ENCODE data around the gene VAV2. TPM values are rescaled to one million over a fixed set of nuclear protein-coding genes. Genes with fewer than 3 reads are reported as not detected.

The VAV2 gene
- total and polyA plus RNA-seq, 12 donors: 3.3 to 96.2 (median 31.2) TPM

DNA sequence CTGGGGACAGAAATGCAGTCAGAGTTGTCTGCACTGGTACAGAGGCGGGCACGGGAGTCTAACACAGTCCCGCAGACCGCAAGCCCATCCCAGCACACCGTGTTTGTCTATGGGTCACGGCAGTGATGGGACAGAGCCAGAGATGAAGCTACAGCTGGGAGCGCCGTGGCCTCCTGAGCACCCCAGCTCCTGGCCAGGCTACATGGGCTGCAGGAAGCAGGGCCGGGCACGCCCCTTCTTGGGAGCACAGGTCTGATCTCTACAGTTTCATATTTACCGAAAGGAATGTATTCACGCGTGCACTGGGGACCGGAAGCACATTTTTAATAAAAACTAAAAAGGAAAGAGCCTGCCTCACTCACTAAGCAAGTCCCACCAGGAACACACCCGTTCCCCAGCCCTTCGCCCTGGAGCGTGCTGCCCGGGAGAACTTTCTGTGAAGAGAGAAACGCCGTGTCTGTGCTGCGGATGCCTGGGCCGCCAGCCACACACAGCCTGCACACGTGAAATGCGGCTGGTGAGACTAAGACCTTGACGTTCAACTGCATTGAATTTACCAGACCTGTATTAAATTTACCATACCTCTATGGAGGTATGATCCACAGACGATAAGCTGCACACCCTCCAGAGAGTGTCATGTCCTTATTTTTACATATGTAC lies 81.1 kb downstream of the VAV2 start:
- peaks cover 11 to 15% of the 10 kb centered on the region in 2 donors for H3K4me1 ChIP-seq (replicated peaks in 1 of 2)
- H3K36me3 ChIP-seq (replicated peaks in 1 of 2): no peaks in the 10 kb centered on the region
- H3K4me3 ChIP-seq: no peak overlapping the region
- no peaks in the 10 kb centered on the region for H3K9me3 ChIP-seq (replicated peaks in 1 of 3)
- 75 to 87% (median 79%) methylated on average over 25 to 26 of the region's 26 CpGs for WGBS, 4 donors
- intact Hi-C loops (cut with DNase I): no loop called here
- no peak for DNase-seq
- TF ChIP-seq POLR2A (IDR thresholded peaks at IDR 0.05): no peak
- TF ChIP-seq, protein P1, sequence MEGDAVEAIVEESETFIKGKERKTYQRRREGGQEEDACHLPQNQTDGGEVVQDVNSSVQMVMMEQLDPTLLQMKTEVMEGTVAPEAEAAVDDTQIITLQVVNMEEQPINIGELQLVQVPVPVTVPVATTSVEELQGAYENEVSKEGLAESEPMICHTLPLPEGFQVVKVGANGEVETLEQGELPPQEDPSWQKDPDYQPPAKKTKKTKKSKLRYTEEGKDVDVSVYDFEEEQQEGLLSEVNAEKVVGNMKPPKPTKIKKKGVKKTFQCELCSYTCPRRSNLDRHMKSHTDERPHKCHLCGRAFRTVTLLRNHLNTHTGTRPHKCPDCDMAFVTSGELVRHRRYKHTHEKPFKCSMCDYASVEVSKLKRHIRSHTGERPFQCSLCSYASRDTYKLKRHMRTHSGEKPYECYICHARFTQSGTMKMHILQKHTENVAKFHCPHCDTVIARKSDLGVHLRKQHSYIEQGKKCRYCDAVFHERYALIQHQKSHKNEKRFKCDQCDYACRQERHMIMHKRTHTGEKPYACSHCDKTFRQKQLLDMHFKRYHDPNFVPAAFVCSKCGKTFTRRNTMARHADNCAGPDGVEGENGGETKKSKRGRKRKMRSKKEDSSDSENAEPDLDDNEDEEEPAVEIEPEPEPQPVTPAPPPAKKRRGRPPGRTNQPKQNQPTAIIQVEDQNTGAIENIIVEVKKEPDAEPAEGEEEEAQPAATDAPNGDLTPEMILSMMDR (IDR thresholded peaks at IDR 0.05): no peak
- H3K27me3 ChIP-seq: no peaks in the 10 kb centered on the region
- peak overlapping the region in 1 of 5 donors; percentile 53 for H3K27ac ChIP-seq

DNA sequence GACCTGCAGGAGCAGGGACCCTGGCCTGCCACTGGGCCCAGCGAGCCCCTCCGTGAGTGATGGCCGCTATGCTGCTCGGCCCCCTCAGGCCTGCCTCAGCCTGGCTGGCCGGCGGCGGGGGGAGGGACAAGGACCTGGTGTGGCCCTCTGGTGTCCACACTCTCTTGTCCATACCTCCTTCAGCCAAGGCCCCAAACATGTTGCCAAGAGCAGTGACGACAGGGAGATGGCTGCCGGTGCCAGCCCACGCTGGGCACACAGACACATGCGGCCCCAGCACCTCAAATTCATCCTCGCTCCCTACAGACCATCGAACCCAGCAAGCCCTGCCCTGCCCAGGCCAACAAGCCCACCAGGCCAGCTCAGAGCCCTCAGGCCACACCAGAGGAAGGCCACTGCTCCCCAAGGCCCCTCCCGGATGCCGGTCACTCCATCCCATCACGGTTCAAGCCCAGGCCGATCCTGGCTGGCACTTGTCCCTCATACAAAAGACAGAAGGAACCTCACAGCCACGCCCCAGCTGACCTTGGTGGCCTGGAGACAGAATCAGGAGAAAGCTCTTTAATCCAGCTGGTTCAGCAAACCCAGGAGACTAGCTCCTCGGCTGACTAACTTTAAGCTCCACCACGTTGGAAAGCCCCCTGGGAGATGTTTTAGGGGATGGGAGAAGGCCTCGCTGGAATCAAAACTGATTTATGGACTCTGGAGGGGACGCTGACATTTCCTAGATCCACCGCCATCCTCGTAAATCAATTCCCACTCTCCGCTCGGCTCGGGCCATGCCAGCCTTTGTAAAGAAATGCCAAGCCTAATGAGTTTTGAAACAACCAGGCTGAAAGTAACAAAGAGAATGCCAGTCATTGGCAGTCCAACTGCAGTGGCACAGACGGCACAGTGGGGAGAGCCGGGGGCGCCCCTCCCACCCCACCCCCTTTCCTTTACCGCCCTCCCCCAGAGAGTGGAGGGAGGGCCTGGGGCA lies 84.9 kb downstream of the VAV2 start:
- Histone ChIP-seq H3K27ac (peak overlapping the region in 4 of 5 donors; percentile 30 to 68 (median 56)), H3K4me3 (no peak overlapping the region)
- TF ChIP-seq POLR2A (IDR thresholded peaks at IDR 0.05): no peak
- TF ChIP-seq, protein P1 (IDR thresholded peaks at IDR 0.05): no peak

DNA sequence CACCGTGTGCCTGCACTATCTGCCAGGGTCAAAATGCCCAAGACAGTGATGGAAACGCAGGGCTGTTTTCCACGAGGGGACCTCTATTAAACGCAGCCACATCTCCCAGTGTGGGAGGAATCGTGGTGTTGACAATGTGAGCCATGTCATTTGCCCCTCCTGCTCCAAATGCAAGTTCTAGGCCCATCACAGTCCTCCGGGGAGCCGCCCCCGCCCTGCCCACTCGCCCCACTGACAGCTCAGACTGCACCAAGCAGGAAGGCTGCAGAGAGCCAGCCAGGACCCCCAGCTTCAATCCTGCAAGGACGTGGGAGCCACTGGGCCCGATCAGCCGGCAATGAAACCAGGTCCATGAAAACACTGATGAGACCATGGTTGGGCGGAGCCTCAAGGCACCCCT lies 85.9 kb downstream of the VAV2 start:
- intact Hi-C loops (cut with DNase I): no loop called here
- no peak for TF ChIP-seq POLR2A (IDR thresholded peaks at IDR 0.05)
- TF ChIP-seq, protein P1 (IDR thresholded peaks at IDR 0.05): no peak
- no peak overlapping the region for H3K27ac ChIP-seq
- no peaks in the 10 kb centered on the region for H3K36me3 ChIP-seq (replicated peaks in 1 of 2)
- H3K9me3 ChIP-seq (replicated peaks in 1 of 3): no peaks in the 10 kb centered on the region
- H3K4me1 ChIP-seq (replicated peaks in 1 of 2): peaks cover 11 to 15% of the 10 kb centered on the region in 2 donors
- WGBS, 4 donors: 78 to 90% (median 84%) methylated on average over 5 to 13 of the region's 13 CpGs
- no peak for DNase-seq
- no peak overlapping the region for H3K4me3 ChIP-seq
- H3K27me3 ChIP-seq: no peaks in the 10 kb centered on the region

More for the DNA sequence above, 84.9 kb downstream of the VAV2 start:
- Histone ChIP-seq H3K36me3 (replicated peaks in 1 of 2) (no peaks in the 10 kb centered on the region), H3K9me3 (replicated peaks in 1 of 3) (no peaks in the 10 kb centered on the region), H3K4me1 (replicated peaks in 1 of 2) (peaks cover 11 to 15% of the 10 kb centered on the region in 2 donors), H3K27me3 (no peaks in the 10 kb centered on the region)
- DNase-seq: peak in 4 of 7 donors; percentile 42 to 77 (median 46)
- intact Hi-C loops (cut with DNase I): no loop called here
- WGBS, 4 donors: 49 to 63% (median 52%) methylated on average over 13 to 31 of the region's 31 CpGs

DNA sequence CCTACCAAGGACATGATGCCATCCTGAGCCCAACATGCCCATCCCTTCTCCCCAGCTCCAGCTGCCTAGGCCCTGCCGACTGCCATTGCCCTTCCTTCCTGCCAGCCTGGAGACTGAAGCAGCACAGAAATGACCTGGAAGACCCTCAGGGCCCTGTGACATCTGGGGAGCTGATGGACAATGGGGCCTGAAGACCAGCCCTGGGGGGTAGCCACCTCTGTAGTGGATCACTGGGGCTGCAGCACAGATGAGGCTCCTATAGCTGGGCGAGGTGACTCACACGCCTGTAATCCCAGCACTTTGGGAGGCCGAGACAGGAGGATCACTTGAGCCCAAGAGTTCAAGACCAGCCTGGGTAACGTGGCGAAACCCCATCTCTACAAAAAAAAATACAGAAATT lies 86.6 kb downstream of the VAV2 start:
- Histone ChIP-seq H3K36me3 (replicated peaks in 1 of 2) (no peaks in the 10 kb centered on the region), H3K4me1 (replicated peaks in 1 of 2) (peaks cover 11 to 15% of the 10 kb centered on the region in 2 donors), H3K27ac (no peak overlapping the region), H3K27me3 (no peaks in the 10 kb centered on the region), H3K9me3 (replicated peaks in 1 of 3) (no peaks in the 10 kb centered on the region), H3K4me3 (no peak overlapping the region)
- intact Hi-C loops (cut with DNase I): no loop called here
- DNase-seq: no peak
- TF ChIP-seq POLR2A (IDR thresholded peaks at IDR 0.05): no peak
- TF ChIP-seq, protein P1 (IDR thresholded peaks at IDR 0.05): no peak
- WGBS, 4 donors: 77 to 92% (median 89%) methylated on average over 4 to 6 of the region's 6 CpGs

Data from adrenal gland (tissue), 12 donors.